ENCODE data around the gene FIBCD1.

FIBCD1 gene

DNA sequence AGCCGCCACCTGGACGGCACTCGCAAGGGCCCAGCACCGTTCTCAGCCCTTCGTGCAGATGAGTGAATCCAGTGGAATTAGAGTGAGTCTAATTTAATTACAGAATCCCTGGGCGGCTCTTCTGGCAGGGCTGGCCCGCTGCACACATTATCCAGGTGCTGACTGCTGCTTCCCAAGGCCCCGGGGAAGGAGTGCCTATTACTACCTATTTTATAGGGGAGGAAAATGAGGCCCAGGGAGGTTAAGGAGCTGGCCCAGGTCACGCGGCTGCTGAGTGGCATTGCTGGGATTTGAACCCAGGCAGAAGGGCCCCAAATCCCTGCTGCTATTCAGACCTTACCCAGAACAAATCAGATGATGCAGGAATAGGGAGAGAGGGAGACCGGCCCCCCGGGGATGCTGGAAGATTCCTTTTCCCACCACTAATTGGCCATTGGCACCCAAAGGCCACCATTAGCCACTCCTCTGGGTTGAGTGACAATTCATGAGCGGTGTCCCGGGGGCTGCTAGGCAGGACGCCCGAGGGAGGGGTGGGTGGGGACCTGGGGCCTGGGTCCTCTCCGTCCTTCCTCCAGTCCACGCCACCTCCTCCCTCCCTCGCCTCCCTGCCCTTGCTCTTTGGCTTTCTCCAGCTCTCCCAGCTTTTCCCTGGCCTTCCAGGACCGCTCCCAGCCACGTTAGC is 32.2 kb downstream of the FIBCD1 start:
- DNase-seq (ENCODE audit: low spot score): no peak

DNA sequence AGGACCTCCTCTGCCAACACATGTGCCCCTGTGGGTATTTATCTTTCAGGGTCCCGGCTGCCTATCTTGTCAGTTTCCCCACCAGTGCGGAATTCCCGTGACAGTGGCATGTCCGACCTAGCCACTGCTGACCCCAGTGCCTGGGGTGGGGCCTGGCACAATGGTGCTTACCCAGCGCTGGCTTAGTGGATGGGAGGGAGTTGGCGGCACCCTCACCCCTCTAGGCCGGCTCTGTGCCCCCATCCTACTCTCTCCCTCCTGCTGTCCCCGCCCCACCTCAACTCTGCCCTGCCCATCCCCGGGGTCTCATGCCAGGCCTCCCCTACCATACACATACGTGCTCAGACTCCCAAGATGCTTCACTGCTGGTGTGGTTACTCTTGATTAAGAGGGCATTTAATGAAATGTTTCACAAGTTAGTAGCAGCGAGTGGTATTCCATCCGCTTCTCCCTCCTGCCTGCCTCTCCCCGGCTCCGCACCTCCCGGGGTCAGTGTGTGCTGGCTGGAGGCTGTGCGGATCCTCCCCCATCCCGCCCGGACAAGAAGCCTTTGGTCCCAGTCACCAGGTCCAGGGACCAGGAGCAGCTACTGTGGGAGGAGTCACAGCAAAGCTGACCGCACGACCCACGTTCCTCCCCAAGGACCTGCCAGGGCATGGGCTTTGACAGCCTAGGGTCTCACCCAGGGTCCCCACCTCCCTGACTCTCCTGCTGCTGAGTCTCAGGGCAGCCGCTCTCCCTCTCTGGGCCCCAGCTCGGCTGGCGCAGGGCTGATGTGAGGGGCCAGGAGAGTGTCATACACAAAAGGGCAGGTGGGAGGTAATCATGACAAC is 32.9 kb downstream of the FIBCD1 start:
- no peak for DNase-seq (ENCODE audit: low spot score)

DNA sequence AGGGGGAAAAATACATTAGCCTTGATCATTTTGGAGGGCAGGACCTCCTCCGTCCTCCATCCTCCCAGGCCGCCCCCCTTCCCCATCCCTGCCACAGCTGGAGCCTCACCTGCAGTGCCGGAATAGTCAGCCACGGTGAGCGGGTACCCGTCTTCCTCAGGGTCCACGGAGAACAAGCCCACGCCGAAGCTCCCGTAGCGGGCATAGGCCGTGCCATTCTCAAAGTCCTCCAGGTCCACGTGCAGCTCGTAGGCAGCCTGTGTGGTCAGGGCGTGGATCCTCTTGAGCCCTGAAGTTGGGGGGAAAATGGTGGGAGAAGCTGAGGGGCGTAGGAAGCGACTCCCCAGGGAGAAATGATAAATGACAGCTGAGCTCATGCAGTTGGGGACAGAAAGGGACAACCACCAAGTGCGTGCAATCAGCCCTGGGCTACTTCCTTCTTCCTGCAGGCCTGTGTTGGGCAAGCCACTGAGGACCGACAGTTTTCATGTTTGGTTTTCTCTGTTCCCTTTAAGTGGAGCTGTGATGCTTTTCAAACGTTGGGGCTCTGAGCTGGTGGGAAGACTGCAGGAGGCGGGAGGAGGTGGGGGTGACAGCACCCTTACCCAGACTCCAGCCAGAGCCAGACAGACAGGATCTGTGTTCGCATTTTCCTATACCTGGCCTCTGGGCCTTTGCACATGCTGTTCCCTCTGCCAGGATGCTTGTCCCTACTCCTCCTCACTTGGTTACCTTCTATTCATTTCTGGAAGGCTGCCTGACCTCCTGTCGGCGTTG is 33.7 kb downstream of the FIBCD1 start:
- DNase-seq (ENCODE audit: low spot score): no peak

DNA sequence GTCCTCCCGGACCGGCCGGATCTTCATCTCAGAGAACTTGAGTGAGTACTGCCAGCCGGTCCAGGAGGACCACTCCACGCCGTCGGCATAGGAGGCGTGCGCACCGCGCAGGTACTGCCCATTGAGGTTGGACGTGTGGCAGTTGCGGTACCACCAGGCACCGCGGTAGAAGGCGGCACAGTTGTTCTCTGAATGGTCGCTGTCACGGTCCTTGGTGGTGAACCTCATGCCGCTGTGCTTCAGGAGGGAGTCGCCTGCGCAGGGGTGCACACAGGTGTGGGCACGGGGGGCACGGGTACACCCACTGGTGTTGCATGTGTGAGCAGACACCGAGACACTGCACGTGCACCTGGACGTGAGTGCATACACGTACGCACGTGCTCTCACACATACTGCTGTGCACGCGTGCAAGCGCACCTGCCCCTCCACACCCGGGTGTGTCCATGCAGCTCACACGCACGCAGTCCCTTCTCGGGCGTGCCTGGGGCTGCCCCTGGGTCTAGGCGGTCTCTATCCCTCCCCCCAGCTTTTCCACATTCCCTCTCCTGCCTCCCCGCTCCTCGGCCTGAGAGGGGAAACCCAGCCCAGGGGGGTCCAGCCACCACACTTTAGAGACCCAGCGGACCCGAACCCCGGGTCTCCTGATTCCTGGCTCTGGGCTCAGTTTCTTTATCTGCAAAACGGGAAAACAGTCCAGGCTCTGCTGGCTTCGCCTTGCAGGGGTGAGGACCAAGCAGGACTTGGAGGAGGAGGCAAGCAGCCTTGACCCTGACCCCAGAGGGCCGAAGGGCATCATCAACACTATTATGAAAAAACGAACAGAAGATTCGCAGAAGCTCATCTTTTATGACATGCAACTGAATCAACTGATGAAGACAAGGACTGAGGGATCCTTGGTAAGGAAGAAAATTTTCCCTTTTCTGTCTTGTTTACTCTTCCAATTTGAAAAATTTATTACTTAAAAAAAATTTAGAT is 34.7 kb downstream of the FIBCD1 start:
- DNase-seq (ENCODE audit: low spot score): no peak

DNA sequence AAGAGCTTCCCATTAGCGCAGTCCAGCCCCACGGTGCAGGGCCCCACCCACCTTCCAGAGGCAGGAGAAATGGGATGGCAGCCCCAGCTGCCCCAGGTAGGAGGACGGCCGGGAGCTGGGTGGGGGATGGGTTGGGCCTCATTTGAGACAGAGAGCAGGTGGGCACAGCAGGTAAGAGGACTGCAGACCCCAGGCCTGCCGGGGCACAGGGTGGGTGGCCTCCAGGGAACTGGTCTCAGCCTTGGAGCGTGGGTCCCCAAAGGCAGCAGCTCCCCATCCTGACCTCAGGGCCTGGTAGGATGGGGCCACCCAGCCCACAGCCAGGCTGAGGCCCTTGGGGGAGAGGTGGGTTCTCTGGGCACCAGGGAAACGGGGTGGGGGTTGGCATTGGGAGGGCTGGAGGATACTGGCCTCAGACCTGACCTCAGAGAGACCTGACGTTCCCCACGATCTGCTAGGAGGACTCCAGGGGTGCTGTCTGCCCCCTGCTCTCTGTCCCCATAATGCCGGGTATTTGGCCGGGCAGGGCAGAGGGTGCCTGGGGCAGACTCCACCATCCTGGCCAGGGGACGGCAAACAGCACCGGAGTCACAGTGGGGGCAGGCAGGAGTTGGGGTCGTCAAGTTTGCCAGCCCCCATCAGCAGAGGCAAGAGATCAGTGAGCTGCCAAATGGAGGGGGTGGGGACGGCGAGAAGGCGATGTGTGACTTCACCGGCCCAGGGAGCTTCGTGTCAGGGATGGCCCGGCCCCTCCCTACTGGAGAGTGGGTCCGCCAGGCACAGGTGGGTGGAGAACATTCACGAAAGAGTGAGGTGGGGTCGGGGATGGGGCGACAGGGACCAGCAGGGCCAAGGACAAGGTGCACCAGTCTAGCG is 35.6 kb downstream of the FIBCD1 start:
- DNase-seq (ENCODE audit: low spot score): no peak

DNA sequence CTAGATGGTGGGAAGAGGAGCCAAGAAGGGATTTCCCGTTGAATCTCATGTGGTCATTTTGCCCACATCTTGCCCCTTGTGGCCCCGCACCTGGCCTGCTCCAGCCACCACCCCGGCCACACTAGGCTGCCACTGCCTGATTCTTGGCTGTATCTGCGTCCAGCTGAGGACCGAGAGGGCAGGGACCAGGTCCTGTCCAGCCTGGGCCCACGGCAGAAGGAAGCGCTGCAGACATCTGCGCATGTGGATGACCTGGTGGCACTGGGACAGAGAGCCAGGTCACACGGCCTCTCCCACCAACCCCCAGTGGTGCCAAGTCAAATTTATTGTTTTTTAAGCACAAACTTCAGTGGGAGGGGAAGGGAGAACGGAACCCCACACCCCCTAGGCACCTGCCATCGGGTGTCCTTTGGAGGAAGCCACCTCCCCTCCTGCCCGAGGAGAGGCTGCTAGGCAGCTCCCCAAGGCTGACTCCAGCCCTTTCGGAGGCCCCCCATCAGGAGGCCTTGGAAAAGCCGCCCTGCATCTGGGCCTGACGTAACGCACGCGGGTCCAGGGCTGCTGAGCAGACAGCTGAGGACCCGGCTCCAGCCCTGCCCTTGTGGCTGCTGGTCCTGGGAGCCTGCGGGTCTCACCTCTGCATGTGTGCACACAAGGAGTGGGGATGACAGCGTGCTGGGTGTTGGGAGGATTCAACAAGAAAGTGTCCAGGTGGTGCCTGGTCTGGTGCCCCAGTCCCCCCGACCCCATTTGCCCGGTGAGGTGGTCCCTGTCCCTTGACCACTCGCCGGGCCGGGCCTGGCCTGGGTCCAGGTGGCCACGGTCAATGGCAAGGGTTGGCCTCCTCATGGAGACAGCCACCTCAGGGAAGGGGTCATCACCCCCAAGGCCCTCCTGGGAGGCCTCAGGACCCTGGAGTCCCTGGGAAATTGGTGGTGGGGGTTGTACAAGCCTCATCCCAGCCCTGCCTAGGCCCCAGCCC is 36.6 kb downstream of the FIBCD1 start:
- DNase-seq (ENCODE audit: low spot score): no peak

DNA sequence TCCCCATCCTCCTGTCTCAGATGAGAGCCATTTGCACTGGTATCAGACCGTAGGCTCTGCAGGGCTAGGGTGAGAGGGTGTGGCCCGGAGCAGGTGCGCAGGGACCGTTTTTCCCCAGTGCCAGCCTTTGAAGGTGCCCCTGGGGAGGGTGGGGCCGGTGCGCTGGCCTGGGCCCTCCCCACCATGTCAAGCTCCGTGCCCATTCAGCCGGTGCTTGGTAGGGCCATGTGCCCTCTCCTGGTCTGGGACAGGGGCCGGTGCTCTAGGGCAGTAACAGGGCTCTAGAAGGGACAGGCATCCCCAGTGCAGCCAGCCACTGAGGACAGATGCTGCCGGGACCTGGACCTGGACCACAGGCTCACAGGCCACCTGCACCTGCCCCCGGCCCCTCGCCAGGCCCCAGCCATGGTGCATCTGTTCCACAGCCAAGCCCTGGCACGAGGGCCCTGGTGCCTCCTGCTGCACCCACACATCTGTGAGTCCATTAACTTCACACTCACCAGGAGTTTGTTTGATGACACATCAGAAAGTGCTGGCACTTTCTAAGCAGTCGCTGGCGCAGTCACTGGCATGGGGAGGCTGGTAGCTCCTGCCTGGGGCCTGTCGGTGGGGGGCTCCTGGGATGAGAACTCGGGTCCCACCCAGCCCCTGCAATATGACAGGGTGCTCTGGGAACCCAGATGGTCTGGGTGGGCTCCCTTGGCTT is 37.4 kb downstream of the FIBCD1 start:
- DNase-seq (ENCODE audit: low spot score): no peak

DNA sequence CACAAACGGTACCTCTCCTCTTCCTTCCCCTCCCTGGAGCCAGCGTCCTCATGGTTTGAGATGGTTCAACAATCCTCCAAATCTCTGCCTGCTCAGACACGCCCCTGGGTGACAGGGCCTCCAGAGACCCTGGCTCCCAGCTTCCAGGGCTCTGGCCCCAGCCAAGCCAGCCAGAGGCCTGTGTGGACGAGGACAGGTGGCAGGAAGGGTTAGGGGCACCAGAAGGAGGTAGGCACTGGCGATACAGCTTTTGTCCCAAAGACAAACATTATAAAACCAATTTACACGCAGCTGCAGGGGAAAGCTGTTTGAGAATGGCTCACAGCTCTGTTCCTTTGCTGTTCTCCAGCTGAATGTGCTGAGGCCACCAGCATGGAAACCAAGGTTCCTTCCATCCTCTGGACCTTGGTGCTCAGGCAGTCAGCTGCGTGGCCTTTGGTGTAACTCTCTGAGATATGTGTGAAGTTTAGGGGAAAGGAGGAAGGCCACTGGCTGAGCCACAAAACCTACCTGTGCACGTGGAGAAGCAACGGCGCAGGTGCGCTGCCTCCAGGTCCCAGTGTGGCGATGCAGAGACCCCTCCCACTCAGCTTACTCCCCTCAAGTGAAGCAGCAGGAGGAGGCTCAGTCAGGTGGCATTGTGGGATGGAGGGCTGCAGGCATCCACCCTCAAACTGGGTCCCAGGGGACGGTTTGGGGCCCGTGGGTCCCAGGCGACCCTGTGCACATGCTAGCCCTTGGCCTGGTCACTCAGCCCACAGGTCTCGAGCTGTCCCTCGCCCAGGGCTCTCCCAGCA is 38.1 kb downstream of the FIBCD1 start:
- DNase-seq (ENCODE audit: low spot score): no peak

DNA sequence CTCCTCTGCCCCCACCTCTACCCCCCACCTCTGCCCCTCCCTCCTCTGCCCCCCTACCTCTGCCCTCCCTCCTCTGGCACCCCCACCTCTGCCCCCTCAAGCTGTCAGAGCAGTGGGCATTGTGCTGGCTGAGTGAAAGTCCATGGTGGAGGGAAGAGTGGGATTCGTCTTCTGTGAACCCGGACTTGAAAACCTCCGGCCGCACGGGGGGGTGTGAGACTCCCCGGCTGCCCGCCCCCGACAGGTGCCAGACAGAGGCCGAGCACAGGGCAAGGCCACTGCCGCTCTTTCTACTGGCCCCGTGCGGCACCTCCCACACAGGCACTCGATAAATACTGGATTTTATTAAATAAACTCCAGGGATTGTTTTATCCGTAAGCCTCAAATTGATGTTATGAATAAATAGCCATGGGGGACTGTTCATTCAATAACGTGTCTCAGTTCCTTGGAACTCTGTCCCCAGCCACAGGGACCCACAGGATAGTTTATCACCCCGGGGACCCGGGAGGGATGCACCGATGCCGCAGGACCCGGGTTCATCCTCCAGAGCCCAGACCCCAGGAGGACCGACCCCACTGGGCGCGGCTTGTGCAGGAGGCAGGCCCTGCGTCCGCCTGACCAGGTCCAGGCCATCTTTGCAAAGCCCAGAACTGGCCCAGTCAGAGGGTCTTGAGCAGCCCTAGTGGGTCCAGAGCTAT is 39.8 kb downstream of the FIBCD1 start:
- no peak for DNase-seq (ENCODE audit: low spot score)

DNA sequence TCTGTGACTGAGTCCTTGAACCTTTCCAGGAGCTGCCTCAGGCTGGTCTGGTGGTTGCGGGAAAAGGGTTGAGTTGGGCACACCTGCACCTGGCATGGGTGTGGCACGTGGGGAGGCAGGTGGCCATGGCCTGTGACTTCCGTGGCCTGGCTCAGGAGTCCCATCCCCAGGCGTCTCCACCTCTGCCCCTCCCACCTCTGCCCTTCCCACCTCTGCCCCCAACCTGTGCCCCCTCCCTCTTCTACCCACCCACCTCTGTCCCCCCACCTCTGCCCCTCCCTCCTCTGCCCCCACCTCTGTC is 40.5 kb downstream of the FIBCD1 start:
- DNase-seq (ENCODE audit: low spot score): no peak

DNA sequence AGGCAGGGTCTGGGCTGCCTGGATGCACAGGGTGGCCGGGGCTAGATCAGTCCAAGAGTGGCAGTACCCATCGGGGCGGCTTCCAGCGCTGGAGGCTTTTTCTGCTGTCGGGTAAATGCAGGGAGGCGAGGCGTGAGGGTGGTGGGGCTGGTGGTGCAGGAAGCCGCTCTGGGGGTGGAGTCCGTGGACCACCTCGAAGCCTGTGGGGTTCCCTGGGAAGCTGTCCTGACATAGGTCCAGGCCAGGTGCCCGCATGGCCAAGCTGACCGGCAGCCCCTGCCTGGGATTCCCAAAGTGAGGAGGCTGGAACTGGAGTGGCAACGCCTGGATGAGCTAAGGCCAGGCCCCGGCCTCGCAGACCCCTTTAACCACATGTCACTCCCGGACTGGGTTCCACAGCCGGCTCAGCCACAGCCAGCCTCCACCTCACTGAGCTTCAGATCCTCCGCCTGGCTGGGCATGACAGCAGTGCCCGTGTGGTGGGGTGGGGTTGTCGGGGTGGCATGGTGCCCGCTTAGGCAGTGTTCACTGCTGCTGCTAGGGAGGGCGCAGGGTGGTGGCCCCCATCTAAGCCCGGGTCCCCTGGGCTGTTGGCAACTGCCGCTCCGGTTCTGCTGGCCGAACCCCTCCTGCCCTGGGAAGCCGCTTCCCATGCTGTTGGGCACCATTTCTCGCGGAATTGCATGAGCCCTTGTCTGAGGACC is 41.0 kb downstream of the FIBCD1 start:
- DNase-seq (ENCODE audit: low spot score): no peak

DNA sequence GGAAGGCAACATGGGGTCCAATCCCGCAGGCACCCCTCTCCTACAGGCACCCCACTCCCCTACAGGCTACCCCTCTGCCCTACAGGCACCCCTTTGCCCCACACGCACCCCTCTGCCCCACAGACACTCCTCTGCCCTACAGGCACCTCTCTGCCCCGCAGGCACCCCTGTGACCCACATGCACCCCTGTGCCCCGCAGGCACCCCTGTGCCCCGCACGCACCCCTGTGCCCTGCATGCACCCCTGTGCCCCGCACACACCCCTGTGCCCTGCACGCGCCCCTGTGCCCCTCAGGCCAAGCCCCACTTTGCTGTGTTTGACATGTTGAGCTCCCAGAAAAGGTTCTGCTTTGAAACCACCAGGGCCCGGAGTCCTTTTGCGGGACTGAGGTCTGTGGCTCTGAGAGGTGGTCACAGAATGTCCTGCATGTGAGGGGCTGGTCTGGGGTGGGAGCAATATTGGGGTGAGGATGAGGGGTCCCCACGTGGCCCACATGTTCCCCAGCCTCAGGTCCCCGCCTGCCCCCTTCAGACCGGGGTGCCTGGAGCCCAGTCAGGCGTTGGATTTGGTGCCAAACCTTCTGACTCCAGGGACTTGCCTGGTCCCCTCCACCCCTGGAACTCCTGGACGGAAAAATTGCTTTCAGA is 41.8 kb downstream of the FIBCD1 start:
- no peak for DNase-seq (ENCODE audit: low spot score)

DNA sequence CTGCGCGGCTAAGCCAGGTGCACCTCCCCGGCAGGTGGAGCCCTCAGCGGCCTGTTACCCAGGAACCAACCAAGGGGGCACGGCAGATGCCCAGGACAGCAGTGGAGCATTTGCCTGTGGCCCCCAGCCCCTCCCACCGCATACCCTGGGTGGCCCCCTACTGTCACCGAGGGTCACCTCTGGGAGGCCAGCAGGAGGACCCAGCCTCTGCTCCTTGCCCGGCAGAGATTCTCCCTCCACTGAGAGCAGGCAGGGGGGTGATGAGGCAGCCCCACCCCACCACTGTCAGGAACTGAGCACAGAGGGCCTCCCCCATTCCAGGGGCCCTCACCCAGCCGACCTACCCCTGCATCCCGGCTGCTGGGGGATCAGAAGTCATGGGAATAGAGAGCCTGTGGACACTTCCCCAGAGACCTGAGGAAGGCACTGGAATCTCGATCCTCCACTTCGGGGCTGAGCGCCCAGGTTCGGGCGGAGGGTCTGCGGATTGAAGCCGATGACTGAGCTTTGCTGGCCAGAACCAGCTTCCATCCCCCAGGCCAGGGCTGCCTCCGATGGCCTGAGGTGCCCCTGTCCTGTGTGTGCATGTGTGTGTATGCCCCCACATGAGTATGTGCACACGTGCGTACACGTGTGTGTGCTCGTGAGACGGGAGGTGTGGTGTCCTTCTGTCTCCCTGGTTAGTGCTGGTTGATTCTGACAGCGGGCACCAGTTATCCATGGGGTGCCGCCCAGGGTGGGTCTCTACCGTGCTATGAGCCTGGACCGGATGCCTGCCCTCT is 42.6 kb downstream of the FIBCD1 start, which contains the start of gene QRFP:
QRFP (minus strand) TSS at position 580 of the 782 bp plus-strand sequence. CDS start 2,974 bp downstream, outside the sequence.
- no peak for DNase-seq (ENCODE audit: low spot score)

DNA sequence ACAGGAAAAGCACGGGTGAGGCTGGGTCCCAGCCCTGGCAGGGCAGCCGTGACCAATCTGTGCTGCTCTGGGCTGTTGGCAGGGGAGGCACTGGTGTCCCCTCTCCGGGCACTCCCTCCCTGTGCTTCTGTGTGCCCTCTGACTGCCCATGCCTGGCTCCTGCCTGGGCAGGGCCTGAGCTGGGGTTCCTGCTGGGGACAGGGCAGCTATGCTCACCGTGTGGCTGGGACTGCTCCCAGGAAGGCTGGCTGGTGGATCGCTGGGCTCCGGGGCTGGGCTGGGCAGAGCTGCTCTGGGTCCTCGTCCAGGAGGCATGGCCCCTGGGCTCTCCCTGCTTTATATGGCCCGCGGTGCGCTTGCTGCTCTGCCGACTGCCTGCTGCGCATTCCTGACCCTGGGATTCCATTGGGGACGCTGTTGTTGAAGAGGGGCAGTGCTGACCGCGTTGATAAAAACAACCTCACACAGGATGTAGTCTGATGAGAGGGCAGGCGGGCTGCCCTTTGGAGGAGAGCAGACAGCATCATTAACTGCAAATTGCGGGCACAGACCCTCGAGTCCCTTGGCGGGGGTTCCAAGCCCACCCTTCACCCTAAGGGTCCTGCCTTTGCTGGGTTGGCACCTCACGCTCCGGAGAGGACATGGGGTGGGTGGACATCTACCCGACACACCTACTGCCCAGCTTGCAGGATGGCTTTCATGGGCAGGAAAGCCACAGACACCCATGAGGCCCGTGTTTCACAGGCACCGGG is 43.4 kb downstream of the FIBCD1 start:
- DNase-seq (ENCODE audit: low spot score): no peak

DNA sequence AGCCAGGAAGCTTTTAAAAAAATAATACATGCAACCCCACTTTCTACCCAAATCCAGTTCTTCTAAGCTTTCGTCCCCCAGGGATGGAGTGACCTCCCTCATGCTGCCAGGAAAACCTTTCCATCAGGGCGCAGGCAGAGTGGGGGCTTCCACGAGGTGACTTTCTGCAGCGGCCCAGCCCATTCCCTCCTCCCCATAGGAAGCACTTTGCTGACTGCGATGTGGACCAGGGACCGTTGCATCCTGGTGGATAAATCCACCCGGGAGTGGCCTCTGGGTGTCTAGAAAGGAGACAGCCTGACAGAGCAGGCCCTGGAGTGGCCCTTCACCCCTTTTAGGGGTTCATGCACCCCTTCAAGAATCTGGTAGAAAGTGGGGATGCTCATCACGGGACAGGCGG is 44.0 kb downstream of the FIBCD1 start:
- no peak for DNase-seq (ENCODE audit: low spot score)
